Measurements from ENCODE around the gene CDH4. TPM values are rescaled to one million over a fixed set of nuclear protein-coding genes. Genes with fewer than 3 reads are reported as not detected.

Gene CDH4
- total RNA-seq, 2 donors from 2014 or later = not detected

DNA sequence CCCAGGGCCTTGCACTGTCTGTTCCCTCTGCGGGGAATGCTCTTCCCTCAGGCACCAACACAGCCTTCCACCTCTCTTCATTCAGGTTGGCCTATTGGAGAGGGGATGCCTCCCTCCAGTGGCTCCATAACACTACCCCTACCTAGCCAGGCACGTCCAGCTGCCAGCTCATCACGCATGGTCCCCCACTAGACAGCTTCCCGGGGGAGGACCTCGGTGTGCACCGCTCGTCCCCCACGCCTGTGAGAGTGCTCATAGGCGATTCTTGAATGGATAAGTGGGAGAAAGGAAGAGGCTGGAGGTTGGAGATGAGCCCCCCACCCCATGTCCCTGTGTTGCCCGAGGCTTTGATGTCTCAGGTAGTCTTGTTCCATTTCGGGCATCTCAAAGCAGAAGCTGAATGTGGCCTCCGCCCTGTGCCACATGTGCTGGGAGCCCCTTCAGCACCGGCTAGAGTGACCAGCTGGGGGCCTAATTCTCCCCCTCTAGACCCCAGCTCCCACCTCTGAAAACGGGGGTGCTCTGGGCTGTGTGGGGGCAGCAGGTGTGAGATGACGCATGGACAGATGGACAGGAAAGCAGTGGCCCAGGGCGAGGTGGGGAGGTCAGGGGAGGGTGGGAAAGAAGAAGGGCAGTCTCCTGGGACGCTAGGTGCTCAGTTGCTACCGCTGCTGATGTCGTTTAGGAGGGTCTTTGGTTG, 480.6 kb downstream of the CDH4 start:
- Mint-ChIP-seq H3K27ac (no peak overlapping the region), H3K4me1 (ENCODE audit: low read depth in 2 of 2) (no peaks in the 10 kb centered on the region), H3K27me3 (peaks cover 4 to 7% of the 10 kb centered on the region in 2 donors), H3K36me3 (no peaks in the 10 kb centered on the region), H3K4me3 (no peak overlapping the region), H3K9me3 (no peaks in the 10 kb centered on the region)
- no peak for ATAC-seq
- DNase-seq (ENCODE audit: low spot score) = no peak

GRCh38 chr20:61733216-61733615, 481.2 kb downstream of the CDH4 start:
- ATAC-seq (no peak), DNase-seq (ENCODE audit: low spot score) (no peak)
- Mint-ChIP-seq H3K4me3 (no peak overlapping the region), H3K36me3 (no peaks in the 10 kb centered on the region), H3K9me3 (no peaks in the 10 kb centered on the region), H3K27ac (no peak overlapping the region), H3K27me3 (peaks cover 4 to 7% of the 10 kb centered on the region in 2 donors), H3K4me1 (ENCODE audit: low read depth in 2 of 2) (no peaks in the 10 kb centered on the region)

GRCh38 chr20:61733891-61734732, 482.1 kb downstream of the CDH4 start:
- Mint-ChIP-seq H3K4me1 (ENCODE audit: low read depth in 2 of 2) (no peaks in the 10 kb centered on the region), H3K36me3 (no peaks in the 10 kb centered on the region), H3K27me3 (peaks cover 4 to 7% of the 10 kb centered on the region in 2 donors), H3K9me3 (no peaks in the 10 kb centered on the region), H3K27ac (no peak overlapping the region), H3K4me3 (no peak overlapping the region)
- DNase-seq (ENCODE audit: low spot score) = no peak
- ATAC-seq = no peak

GRCh38 chr20:61734733-61735502, 482.9 kb downstream of the CDH4 start:
- Mint-ChIP-seq H3K4me1 (ENCODE audit: low read depth in 2 of 2) (no peaks in the 10 kb centered on the region), H3K9me3 (no peaks in the 10 kb centered on the region), H3K4me3 (no peak overlapping the region), H3K27ac (no peak overlapping the region), H3K36me3 (no peaks in the 10 kb centered on the region), H3K27me3 (peaks cover 4 to 7% of the 10 kb centered on the region in 2 donors)
- ATAC-seq = no peak
- DNase-seq (ENCODE audit: low spot score) = no peak

DNA sequence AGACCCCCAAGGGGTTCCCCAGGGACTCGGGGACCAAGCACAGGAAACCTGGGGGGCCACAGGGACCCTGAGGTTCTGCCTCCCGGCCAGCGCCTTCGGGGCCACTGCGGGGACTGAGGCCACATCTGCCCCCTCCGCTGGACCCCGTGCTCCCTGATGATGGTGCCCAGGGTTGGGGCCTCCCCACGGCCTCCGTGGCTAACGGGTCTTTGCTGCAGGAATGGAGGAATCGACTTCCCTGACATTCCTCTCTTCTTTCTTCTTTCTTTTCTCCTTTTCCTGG, 483.4 kb downstream of the CDH4 start:
- DNase-seq (ENCODE audit: low spot score) = no peak

GRCh38 chr20:61736001-61736635, 484.1 kb downstream of the CDH4 start:
- no peaks in the 10 kb centered on the region for H3K36me3 Mint-ChIP-seq
- no peak overlapping the region for H3K4me3 Mint-ChIP-seq

More for the DNA sequence above, 483.4 kb downstream of the CDH4 start:
- no peak for ATAC-seq
- Mint-ChIP-seq H3K4me3 (no peak overlapping the region), H3K4me1 (ENCODE audit: low read depth in 2 of 2) (no peaks in the 10 kb centered on the region), H3K27ac (no peak overlapping the region), H3K27me3 (peaks cover 4 to 7% of the 10 kb centered on the region in 2 donors), H3K9me3 (no peaks in the 10 kb centered on the region), H3K36me3 (no peaks in the 10 kb centered on the region)

DNA sequence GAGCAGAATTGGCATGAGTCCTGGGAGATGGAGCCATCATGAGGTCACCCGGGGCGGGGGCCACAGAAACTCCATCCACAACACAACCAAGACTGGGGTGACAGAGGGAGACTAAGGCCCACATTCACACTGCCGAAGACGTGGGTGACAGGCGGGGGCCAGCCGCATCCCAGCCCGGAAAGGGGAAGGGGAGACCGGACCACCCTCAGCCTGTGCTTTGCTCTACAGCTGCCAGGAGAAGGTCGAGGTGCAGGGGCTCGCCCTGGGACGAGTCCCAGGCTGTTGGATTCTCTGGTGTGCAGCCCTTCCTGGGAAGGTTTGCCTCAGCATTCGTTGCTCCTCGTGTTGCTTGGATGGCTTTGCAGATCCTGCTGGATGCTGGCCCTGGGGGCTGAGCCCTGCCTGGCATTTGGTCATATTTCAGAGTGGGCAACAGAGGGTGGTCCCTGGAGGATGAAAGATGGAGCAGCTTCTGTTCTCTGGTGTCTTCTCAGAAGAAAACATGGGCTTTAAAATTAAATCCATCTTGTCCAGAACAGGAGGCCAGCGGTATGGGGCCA, 484.8 kb downstream of the CDH4 start:
- no peak overlapping the region for H3K27ac Mint-ChIP-seq
- ATAC-seq = no peak
- no peaks in the 10 kb centered on the region for H3K36me3 Mint-ChIP-seq
- no peaks in the 10 kb centered on the region for H3K9me3 Mint-ChIP-seq
- H3K4me1 Mint-ChIP-seq (ENCODE audit: low read depth in 2 of 2) = no peaks in the 10 kb centered on the region
- H3K27me3 Mint-ChIP-seq = peaks cover 4 to 7% of the 10 kb centered on the region in 2 donors
- DNase-seq (ENCODE audit: low spot score) = no peak
- H3K4me3 Mint-ChIP-seq = no peak overlapping the region

More at GRCh38 chr20:61736001-61736635, 484.1 kb downstream of the CDH4 start:
- peaks cover 4 to 7% of the 10 kb centered on the region in 2 donors for H3K27me3 Mint-ChIP-seq
- H3K9me3 Mint-ChIP-seq = no peaks in the 10 kb centered on the region
- no peak overlapping the region for H3K27ac Mint-ChIP-seq
- no peaks in the 10 kb centered on the region for H3K4me1 Mint-ChIP-seq (ENCODE audit: low read depth in 2 of 2)
- no peak for ATAC-seq
- no peak for DNase-seq (ENCODE audit: low spot score)

DNA sequence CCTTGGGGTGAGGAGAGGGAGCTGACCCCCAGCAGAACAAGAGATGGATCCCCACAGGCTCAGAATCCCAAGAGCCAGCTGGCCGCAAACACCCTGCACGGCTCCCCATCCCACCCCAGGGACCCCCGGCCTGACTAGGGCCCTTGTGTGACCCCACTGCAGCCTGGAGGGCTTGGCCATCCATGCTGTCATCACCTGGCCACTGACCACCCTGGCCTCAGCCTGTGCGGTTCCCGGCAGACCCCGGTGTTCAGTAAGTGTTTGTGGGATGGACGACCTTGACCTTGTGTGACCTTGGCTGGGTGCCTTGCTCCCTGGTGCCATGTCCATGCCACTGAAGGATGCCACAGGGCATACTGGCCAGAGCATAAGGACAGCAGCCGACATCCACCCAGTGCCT, 485.3 kb downstream of the CDH4 start:
- ATAC-seq = no peak
- Mint-ChIP-seq H3K9me3 (no peaks in the 10 kb centered on the region), H3K27ac (no peak overlapping the region), H3K36me3 (no peaks in the 10 kb centered on the region), H3K27me3 (peaks cover 4 to 7% of the 10 kb centered on the region in 2 donors), H3K4me1 (ENCODE audit: low read depth in 2 of 2) (no peaks in the 10 kb centered on the region), H3K4me3 (no peak overlapping the region)
- DNase-seq (ENCODE audit: low spot score) = no peak

- ATAC-seq = no peak
- H3K27me3 Mint-ChIP-seq = peaks cover 4 to 7% of the 10 kb centered on the region in 2 donors
- H3K36me3 Mint-ChIP-seq = no peaks in the 10 kb centered on the region
- H3K4me3 Mint-ChIP-seq = no peak overlapping the region
- H3K27ac Mint-ChIP-seq = no peak overlapping the region
- no peaks in the 10 kb centered on the region for H3K4me1 Mint-ChIP-seq (ENCODE audit: low read depth in 2 of 2)
- H3K9me3 Mint-ChIP-seq = no peaks in the 10 kb centered on the region
- no peak for DNase-seq (ENCODE audit: low spot score)
These were observed 485.9 kb downstream of the CDH4 start for GRCh38 chr20:61737812-61738443.

DNA sequence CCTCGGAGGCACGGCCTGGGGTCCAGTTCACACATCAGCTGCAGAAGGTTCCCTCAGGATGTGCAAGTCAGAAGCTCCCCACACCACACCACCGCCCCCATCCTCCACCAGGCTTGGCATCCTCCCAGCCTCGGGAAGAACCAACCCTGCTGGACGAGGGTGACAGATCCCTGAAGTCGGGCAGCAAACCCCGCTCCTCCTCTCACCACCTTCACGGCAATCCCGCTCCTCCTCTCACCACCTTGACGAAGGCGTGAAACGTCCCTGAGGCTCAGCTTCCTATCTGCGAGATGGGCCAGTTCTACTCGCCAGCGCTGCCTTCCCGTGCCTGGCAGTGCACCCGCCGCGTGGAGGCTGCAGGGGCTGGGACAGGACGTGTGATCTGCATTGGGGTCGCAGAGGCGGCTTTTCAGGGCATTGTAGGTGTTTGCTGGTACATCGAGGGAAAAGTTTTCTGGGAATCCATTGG, 486.6 kb downstream of the CDH4 start:
- no peak overlapping the region for H3K4me3 Mint-ChIP-seq
- no peaks in the 10 kb centered on the region for H3K4me1 Mint-ChIP-seq (ENCODE audit: low read depth in 2 of 2)
- DNase-seq (ENCODE audit: low spot score) (no peak), ATAC-seq (no peak)
- H3K27ac Mint-ChIP-seq = no peak overlapping the region
- no peaks in the 10 kb centered on the region for H3K36me3 Mint-ChIP-seq
- H3K9me3 Mint-ChIP-seq = no peaks in the 10 kb centered on the region
- H3K27me3 Mint-ChIP-seq = peaks cover 2 to 7% of the 10 kb centered on the region in 2 donors

DNA sequence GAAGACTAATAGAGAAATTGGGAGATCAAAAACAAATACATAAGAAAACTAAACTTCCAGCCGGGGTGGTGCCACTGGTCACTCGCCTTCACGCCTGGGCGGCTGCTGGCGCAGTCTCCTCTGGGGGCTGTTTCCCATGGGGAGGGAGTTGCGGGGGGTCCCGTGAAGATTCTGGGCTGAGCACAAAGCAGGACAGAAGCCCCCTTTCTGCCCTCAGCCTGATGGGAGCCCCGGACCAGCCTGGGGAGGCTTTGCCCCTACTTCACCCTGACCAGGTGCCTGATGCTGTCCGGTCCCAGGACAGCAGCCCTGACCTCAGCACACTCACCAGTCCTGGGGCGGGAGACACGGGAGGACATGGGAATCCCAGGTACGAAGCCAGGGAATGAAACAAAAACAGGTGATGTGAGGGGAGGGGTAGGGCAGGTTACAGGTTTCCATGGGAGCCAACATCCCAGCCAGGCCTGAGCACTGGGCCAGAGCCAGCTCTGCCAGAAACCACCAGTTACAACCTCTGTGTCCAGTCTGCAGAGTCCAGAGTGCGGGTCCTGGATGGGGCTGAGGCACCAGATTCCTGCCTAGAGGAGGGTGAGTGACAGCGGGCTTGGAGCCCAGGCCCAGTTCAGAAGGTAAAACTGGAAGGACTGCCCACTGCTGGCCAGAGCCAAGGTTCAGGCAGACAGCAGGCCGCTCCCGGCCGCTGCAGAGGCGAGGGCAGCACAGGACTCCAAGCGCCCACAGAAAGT, 487.2 kb downstream of the CDH4 start:
- Mint-ChIP-seq H3K27me3 (peaks cover 2 to 7% of the 10 kb centered on the region in 2 donors), H3K36me3 (no peaks in the 10 kb centered on the region), H3K4me3 (no peak overlapping the region), H3K9me3 (no peaks in the 10 kb centered on the region), H3K4me1 (ENCODE audit: low read depth in 2 of 2) (no peaks in the 10 kb centered on the region), H3K27ac (no peak overlapping the region)
- no peak for DNase-seq (ENCODE audit: low spot score)
- no peak for ATAC-seq

DNA sequence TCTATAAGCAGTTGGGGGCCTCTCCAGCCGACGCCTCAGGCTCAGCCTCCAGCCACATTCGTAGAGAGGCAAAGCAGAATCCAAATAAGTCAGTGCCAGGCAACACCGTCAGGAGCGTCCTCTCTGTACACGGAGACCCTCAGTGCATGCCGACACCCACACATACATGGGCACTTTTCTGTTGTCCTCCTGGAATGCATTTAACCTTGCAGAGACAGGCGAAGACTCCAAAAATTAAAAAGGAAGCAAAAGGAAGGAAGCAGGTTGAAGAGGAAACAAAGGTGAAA, 487.7 kb downstream of the CDH4 start:
- Mint-ChIP-seq H3K27me3 (peaks cover 2 to 7% of the 10 kb centered on the region in 2 donors), H3K4me1 (ENCODE audit: low read depth in 2 of 2) (no peaks in the 10 kb centered on the region), H3K36me3 (no peaks in the 10 kb centered on the region), H3K27ac (no peak overlapping the region), H3K4me3 (no peak overlapping the region), H3K9me3 (no peaks in the 10 kb centered on the region)
- no peak for ATAC-seq
- no peak for DNase-seq (ENCODE audit: low spot score)

Data from natural killer cell treated with Interleukin-12 subunit alpha and Interleukin-12 subunit beta and Interleukin-15 and Interleukin-18, amount 100 ng/mL, for 72 hours (primary cell).